Bone marrow (tissue), 2 donors: ENCODE results near the gene CELF5.
"Not testable (repeated sequence)": the region's sequence is repeated elsewhere in the genome, so short reads cannot be mapped to it uniquely, and the experiment has no call there.

Experiments
- DNase-seq, 2 donors: peaks; one replicate each; lab custom pipeline; 2025; lab: John Stamatoyannopoulos, UW

CELF5 gene

DNA sequence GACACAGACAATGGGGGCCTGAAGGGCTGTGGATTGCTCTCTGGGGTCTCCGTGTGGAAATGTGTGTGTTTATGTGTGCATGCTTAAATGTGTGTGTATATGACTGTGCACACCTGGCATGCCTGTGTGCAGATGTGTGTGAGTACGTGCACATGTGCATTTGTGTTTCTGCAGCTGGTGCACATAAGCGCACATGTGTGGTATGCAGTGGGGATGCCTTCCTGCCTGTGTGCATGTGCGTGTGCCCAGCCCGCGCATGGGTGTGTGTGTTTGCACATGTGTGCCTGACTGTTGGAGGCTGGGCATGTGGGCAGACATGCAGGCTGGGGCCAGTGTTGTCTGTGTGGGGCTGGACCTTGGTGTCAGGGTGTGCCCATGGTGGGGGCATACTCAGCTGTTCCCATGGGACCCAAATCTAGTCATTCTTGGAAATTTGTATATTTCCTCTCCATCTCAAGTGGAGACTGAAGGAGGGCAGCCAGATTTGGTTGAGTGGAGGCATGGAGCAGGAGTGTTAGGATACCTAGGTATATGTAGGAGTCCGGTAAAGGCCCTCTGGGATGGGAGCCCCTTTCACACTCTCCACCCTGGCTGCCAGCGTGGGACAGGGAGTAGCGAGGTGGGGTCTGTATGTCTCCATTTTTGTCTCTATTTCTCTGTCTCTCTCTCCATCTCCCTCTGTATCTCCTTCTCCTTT lies 49.9 kb downstream of the CELF5 start:
- no peak for DNase-seq

DNA sequence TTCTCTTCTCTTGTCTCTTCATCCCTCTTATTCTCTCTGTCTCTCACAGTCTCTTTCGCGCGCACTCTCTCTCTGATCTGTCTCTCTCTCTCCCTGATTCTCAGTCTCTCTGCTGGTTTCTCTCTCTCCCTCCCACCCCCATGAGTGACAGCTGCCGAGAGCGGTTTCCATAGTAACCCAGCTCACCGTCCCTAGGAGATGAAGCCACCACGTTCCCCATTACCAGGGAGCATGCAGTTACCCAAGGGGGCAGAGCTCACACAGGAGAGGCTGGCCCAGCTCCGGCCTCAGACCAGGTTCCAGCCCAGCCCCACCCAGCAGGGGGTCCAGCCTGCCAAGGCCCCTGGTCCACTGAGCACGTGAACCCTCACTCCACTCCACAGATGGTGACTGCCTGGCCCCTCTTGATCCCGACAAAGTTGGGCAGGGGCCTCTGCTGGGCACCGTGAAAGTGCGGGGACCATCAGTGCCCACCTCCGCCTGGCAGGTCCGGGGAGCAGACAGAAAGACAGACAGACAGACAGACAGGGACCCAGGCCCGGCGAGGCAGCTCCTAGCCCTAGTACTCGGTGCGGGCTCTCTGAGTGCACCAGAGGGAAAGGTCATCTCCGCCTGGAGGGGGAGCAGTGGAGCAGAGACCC lies 50.6 kb downstream of the CELF5 start:
- DNase-seq, result peak in 1 of 2 donors; percentile 22

DNA sequence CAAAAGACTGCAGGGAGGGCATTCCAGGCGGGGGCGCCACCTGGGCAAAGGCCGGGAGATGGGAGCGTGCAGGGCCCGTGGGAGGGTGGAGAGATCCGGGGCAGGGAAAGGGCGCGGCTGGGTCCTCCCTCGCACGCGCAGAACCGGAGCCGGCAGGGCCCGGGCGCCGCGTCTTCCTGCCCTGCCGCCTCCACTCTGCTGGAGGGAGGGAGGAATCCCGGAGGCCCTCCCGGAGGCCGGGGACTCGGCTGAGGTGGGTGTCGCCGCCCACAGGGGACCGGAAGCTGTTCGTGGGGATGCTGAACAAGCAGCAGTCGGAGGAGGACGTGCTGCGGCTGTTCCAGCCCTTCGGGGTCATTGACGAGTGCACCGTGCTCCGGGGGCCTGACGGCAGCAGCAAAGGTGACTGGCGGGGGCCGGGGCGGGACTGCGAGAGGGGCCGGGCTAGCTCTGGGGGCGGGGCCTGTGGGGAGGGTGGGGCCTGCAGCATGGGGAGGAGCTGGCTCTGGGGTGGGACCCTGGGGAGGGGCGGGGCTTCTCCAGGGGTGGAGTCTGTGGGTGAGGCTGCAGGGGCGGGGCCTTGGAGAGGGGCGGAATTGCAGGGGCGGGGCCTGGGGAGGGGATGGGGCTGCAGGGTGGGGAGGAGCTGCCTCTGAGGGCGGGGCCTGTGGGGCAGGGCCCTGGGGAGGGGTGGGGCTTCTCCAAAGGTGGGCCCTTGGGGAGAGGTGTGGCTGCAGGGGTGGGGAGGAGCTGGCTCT lies 51.3 kb downstream of the CELF5 start:
- peak; percentile 38 to 40 for DNase-seq

DNA sequence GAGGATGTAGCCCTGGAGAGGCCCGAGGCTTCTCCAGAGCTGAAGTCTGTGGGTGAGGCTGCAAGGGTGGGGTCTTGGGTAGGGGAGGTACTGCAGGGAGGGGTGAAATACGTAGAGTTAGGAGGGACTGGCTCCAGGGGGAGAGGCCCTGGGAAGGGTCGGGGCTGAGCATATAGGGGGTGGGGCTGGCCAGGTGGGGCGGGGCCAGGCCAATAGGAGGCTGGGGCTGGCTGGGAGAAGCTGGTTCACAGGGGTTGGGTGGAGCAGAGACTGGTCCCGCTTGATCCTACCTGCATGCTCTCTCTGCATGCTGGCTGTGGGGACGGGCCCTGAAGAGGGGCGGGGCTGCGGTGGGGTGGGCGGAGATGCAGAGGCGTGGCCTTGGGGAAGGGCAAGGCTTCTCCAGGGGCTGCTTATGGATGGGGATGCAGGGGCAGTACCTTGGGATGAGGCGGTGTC lies 51.9 kb downstream of the CELF5 start:
- DNase-seq, result no peak

DNA sequence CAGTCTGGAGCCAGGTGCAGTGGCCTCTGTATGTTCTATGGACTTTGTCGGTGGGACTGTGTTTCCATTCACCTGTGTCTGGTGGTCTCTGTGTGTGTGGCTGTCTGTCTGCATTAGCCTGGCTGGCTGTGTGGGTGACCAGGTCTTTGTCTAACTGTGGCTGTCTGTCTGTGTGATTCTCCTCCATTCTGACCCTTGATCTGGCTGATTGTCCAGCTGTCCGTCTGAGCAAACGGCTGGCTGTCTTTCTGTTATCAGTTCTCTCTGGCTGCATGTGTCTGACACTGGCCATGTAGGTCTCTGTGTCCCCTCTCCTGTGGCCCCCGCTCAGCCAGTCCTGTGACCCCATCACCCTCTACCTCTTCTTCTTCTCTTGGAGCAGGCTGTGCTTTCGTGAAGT lies 53.2 kb downstream of the CELF5 start:
- no peak for DNase-seq

DNA sequence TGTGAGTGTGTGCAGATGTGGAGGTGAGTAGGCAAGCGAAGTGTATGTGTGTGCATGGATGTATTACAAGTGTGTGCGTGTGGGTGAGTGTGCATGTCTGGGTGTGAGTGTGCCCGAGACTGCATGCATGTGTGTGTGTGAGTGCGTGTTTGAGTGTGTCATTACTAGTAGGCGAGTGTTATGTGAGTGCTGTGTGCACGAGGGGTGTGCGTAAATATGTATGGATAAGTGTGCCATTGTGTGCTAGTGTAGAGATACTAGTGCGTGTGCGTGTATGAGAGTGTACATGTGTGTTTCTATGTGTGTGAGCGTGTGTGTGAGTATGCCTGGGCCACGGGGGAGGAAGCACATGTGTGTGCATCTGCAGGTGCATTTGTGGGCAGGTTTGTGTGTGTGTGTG lies 53.8 kb downstream of the CELF5 start:
- no peak for DNase-seq

DNA sequence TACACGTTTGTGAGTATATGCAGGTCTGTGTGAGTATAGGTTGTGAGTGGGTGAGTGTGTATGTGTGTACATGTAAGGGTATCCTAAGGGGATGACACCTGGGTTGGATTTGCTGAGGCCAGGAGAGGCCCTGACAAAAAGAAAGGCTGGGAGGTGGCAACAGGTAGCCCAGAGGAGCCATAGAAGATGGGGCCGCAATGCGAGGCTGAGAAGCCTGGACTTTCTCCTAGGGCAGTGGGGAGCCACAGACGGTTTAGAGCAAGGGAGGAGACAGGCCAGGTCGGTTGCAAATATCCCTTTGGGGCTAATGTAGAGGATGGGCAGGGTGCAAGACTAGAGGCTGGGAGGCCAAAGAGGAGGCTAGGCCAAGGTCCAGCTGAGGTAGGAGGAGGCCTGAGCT lies 54.3 kb downstream of the CELF5 start:
- DNase-seq, result no peak

DNA sequence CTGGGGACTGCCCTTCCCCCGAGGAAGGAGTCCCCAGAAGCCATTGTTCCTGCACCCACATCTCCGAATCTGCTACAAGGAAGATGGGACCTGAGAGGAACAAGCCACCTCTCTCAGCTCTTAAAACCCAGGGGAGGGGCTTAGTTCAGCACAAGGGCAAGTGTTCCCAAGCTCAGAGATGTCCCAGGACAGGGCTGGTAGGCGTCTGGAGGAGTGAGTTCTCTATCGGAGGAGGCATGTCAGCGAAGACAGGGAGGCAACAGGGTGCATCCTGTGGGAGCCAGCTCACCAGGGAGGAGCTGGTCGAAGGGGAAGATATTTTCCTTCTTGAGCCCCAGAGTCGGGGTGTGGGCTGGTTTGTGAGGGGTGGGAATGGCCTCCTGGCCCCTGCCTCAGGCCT lies 54.8 kb downstream of the CELF5 start:
- DNase-seq, result no peak

DNA sequence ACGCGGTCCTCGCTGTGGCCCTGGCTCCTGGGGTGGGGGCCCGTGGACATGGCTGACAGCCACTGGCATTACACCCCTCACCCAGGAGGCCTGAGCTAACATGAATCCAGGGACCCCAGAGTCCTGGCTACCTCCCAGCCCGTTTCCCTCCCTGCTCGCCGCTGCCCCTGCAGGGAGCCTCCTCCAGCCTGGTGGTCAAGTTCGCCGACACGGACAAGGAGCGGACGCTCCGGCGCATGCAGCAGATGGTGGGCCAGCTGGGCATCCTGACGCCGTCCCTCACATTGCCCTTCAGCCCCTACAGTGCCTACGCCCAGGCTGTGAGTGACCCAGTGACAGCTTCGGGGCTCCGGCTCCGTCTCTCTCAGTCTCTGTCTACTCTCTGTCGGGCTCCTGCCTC lies 56.6 kb downstream of the CELF5 start:
- no peak for DNase-seq

DNA sequence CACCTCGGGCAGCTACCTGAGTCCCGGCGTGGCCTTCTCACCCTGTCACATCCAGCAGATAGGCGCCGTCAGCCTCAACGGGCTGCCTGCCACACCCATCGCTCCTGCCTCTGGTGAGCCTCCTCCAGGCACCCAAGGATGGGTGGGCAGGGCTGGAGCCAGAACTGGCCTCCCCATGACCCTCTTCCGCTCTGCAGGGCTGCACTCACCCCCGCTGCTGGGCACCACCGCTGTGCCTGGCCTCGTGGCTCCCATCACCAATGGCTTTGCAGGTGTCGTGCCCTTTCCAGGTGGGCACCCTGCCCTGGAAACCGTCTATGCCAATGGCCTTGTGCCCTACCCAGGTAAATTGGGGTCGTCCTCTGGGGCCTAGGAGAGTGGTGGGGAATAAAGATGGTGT lies 57.7 kb downstream of the CELF5 start:
- no peak for DNase-seq

DNA sequence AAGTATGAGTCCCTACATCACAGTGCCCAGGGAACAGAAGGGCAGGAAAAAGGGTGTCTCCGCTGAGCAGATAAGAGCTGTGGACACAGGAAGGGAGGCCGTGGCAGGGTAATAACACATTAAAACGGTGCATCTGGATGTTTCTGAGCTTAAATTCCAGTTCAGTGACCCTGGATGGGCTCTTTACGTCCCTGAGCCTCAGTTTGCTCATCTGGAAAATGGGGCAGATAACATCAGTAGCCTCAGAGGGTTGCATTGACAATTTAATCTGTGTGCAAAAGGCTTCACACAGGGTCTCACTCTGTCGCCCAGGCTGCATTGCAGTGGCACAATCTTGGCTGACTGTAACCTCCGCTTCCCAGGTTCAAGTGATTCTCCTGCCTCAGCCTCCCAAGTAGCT lies 58.1 kb downstream of the CELF5 start:
- no peak for DNase-seq

DNA sequence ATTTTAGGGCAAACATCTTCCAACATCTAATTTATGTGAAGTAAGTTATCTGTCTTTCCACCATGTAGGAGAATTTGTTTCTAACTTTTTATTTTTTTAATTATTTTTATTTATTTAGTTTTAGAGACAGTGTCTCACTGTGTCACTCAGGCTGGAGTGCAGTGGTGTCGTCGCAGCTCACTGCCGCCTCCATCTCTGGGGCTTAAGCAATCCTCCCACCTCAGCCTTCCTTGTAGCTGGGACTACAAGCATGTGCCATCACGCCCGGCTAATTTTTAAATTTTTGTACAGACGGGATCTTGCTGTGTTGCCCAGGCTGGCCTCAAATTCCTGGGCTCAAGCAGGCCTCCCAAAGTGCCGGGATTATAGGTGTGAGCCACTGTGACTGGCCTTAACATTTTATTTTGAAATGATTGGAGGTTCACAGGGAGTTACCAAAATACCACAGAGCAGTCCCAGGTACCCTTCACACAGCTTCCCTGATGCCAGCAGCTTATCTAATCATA lies 58.8 kb downstream of the CELF5 start:
- DNase-seq, result no peak

DNA sequence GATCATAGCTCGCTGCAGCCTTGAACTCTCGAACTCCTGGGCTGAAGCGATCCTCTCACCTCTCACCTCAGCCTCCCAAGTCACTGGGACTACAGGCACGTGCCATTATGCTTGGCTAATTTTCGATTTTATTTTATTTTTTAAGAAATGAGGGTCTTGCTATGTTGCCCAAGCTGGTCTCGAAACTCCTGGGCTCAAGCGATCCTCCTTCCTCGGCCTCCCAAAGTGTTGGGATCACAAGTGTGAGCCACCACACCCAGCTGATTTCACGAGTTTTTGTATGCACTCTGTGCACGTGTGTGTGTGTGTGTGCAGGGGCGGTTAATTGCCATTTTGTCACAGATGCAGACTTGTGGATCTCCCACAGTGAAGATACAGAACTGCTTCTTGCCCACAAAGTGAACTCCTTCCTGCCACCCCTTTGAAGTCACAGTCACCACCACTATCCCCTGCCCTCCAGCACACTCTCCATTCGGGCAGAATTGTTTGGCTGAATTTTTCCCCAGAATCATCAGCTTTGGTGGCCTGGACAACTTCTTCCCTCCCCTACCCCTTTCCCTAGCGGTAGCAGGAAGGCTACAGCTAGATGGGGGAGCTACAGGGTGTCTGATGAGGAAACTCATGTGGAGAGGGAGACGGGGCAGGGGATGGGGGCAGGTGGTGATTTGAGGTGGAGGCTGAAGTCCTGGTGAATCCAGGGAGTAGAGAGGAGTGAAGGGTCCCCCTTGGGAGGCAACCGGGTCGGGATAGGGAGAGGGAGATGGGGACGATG lies 59.6 kb downstream of the CELF5 start:
- DNase-seq, result no peak

DNA sequence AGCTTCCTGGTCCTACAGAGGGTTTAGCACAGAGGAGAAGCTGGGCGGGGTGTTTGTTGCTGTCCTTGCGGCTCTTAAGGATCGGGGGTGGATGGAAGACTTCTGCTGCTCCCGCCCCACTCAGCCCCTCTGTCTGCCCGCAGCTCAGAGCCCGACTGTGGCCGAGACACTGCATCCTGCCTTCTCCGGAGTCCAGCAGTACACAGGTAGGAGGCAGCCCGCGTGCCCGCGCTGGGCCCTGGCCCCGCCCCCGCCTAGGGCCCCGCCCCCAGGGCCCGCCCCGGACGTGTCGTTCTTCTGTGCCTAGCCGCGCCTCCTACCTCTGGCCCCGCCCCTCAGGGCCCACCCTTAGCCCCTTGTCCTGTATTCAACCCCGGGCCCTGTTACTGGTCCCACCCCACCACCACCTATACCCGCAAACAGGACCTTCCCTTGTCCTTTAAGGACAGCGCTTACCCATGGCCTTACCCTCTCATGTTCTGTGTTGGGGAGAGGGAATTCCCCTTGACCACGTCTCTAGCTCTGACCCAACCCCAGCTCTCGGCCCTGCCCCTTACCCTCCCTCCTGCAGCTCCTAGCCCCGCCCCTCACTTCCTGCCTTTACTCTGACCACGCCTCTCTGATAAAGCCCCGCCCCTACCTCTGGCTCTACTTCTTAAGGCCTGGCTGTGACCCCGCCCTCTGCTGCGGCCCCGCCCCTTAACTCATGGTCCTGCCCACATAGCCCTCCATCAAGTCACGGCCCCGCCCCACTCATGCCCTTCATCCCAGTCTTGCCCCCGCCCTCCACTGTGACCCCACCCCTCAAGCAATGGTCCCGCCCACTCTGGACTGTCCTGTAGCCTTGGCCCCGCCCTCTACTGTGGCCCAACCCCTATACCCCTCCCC lies 60.5 kb downstream of the CELF5 start:
- DNase-seq, result peak in 1 of 2 donors; percentile 28

DNA sequence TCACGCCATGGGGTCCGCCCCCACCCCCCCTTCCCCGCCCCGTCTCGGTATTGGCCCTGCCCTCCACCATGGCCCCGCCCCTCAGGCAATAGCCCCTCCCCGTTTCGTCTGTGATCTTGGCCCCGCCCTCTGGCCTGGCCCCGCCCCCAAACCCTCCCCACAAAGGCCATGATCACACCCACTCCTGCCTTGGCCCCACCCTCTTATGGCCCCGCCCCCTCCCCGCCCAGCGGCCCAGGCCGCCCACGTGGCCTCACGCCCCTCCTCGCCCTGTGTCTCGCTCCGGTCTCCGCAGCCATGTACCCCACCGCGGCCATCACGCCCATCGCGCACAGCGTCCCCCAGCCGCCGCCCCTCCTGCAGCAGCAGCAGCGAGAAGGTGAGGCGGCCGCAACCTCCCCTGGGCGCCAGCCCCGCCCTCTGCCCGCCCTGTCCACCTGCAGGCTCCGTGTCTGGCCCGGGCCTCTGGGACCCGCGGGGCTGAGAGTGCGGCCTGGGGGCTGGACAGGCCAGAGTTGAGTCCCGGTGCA lies 61.3 kb downstream of the CELF5 start:
- peak in 1 of 2 donors; percentile 17 for DNase-seq

DNA sequence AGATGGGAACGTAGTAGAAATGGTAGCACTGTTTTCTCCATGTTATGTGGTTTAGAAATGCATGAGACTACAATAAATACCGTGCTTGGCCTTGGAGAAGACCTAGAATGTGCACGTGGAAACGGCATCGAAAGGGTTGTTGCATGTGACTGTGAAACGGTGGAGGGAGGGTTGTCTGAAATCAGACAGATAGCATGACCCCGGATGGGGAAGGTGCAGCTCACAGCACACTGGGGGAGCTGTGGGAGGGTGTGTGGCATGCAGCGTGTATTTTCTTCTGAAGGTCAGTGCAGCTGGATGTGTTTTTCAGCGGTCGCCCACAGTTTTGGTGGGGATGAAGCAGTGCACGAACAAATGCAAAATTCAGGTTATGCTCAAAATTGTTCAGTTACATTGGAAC lies 63.4 kb downstream of the CELF5 start:
- DNase-seq, result no peak

DNA sequence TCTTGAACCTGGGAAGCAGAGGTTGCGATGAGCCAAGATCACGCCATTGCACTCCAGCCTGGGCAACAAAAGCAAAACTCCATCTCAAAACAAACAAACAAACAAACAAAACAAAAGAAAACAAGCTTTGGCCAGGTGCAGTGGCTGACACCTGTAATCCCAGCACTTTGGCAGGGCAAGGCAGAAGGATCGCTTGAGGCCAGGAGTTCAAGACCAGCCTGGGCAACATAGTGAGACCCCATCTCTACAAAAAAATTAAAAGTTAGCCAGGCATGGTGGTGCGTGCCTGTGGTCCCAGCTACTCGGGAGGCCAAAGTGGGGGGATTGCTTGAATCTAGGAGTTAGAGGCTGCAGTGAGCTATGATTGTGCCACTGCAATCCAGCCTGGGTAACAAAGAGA lies 64.0 kb downstream of the CELF5 start:
- DNase-seq, result not testable (repeated sequence)

DNA sequence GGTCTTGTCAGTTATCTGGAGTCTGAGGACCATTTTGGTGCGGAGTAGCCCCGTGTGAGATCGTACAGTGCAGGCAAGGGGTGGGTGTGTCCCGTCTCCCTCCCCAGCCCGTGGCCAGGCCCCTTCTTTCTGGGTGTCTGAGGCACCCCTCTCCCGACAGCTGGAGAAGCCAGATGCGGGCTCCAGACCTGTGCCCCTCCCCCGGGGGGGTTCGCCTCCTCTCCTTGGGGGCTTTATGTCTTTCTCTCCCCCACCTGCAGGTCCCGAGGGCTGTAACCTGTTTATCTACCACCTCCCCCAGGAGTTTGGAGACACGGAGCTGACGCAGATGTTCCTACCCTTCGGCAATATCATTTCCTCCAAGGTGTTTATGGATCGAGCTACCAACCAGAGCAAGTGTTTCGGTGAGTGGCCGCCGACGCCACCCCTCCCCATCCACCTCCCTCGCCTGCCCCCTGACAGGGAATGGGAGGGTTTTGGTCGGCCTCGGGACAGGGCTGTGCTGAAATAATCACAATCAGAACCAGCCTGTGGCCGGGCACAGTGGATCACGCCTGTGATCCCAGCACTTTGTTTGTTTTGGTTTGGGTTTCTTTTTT lies 65.6 kb downstream of the CELF5 start:
- DNase-seq, result no peak

DNA sequence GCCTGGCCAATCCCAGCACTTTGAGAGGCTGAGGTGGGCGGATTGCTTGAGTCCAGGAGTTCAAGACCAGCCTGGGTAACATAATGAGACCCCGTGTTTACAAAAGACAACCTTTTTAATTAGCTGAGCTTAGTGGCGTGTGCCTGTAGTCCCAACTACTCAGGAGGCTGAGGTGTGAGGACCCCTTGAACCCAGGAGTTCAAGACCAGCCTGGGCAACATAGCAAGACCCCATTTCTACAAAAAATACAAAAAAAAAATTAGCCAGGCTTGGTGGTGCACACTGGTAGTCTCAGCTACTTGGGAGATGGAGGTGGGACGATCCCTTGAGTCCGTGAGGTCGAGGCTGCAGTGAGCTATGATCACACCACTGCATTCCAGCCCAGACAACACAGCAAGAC lies 66.4 kb downstream of the CELF5 start:
- not testable (repeated sequence) for DNase-seq

DNA sequence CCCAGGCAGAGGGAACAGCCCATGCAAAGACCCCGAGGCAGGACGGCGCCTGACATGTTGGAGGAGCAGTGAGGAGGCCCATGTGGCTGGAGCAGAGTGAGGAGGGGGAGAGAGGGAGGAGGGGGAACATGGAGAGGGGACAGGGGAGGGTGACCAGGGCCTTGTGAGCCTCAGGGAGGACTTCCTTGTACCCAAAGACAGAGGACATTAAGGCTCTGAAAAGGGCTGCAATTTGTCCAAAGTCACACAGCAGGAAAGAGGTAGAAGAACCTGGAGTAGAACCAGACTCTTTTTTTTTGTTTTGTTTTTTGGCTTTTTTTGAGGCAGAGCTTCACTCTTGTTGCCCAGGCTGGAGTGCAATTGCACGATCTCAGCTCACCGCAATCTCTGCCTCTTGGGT lies 67.2 kb downstream of the CELF5 start:
- DNase-seq, result no peak
